HCT116 (cell line): ENCODE results near the gene FBXO47. TPM values are rescaled to one million over a fixed set of nuclear protein-coding genes. Genes with fewer than 3 reads are reported as not detected.

Experiments
- ATAC-seq: fragments of 200-7000 bp; cut with Tn5 transposase; 2 replicates; pipeline ENCODE4 v1.9.1; 2020; ENCODE audit warnings: mild to moderate bottlenecking, moderate library complexity
- BruUV-seq: library from RNA; stranded (reverse); fragments of 400-500 nt; replicated peaks from 2 replicates; lab custom pipeline; 2021; lab: Mats Ljungman, UMichigan
- CTCF ChIA-PET: fragments of 300-600 bp; sonication (Branson Sonifier 250); formaldehyde crosslinking; loops from one replicate; lab custom pipeline; 2021; ENCODE audit warnings: antibody characterized with exemption; lab: Charles Lee
- POLR2A ChIA-PET: fragments of 300-600, 350-600 bp; sonication (Branson Sonifier 250); formaldehyde crosslinking; loops from one replicate; lab custom pipeline; 2021; ENCODE audit warnings: antibody characterized with exemption; lab: Charles Lee
- RAD21 ChIA-PET, 2 experiments: fragments of 300-600 bp; sonication (Branson Sonifier 250); formaldehyde crosslinking; loops; one replicate each; lab custom pipeline; 2023; ENCODE audit warnings: low total read pairs in 2 of 2; ENCODE audit not compliant: uncharacterized antibody in 2 of 2, unreplicated experiment in 2 of 2, low non-redundant PET in 1 of 2; lab: Charles Lee
- DNase-seq: peaks from one replicate; pipeline ENCODE4 v3.0.0-alpha.2; 2010; ENCODE audit warnings: low read depth, low spot score
- H2AFZ ChIP-seq: fragments of 200-600 bp; shearing (Covaris generic), sonication (generic); 2 replicates; pipeline ENCODE4 v1.6.1; 2017; ENCODE audit warnings: low read depth, mixed run types, mixed read lengths, antibody characterized with exemption, low read length; ENCODE audit not compliant: poor library complexity, severe bottlenecking
- H3K27ac ChIP-seq: 2 replicates; pipeline ENCODE4 v1.5.1; 2012; ENCODE audit warnings: low read depth, low read length
- H3K27me3 ChIP-seq: fragments of 200-600 bp; sonication (generic); 2 replicates; pipeline ENCODE4 v1.6.1; 2016; ENCODE audit warnings: mixed run types, low read length, mixed read lengths; ENCODE audit not compliant: insufficient read depth
- H3K36me3 ChIP-seq, 2 experiments: fragments of 200-500 bp in 1 of 2; fragments of 200-600 bp in 1 of 2; sonication (Bioruptor generic) in 1 of 2; sonication (generic) in 1 of 2; 2 replicates each; pipeline versions ENCODE4 v1.5.1 to v1.6.1; 2014 to 2016; ENCODE audit warnings: low read length in 2 of 2, inconsistent platforms in 1 of 2, mixed read lengths in 1 of 2, mixed run types in 1 of 2; ENCODE audit not compliant: insufficient read depth in 2 of 2, control insufficient read depth in 1 of 2
- H3K4me1 ChIP-seq, 2 experiments: fragments of 200-600 bp in 1 of 2; sonication (generic) in 1 of 2; 2 replicates each; pipeline versions ENCODE4 v1.5.1 to v1.6.1; 2012 to 2017; ENCODE audit warnings: low read length in 2 of 2, inconsistent platforms in 1 of 2, mild to moderate bottlenecking in 1 of 2, mixed read lengths in 1 of 2, mixed run types in 1 of 2, moderate library complexity in 1 of 2; ENCODE audit not compliant: insufficient read depth in 2 of 2, control insufficient read depth in 1 of 2
- H3K4me2 ChIP-seq: fragments of 200-600 bp; sonication (generic); 2 replicates; pipeline ENCODE4 v1.6.1; 2017; ENCODE audit warnings: mixed run types, low read length, mixed read lengths
- H3K4me3 ChIP-seq, 2 experiments: fragments of 200-600 bp in 1 of 2; sonication (generic) in 1 of 2; replicated peaks in 1 of 2; 2 replicates each; pipeline ENCODE4 v1.5.1; 2011 to 2016; ENCODE audit warnings: low read length in 2 of 2, control low read depth in 1 of 2, low read depth in 1 of 2, mild to moderate bottlenecking in 1 of 2, mixed read lengths in 1 of 2, mixed run types in 1 of 2
- H3K79me2 ChIP-seq: fragments of 200-600 bp; sonication (generic); 2 replicates; pipeline ENCODE4 v1.6.1; 2017; ENCODE audit warnings: mild to moderate bottlenecking, mixed run types, low read length, moderate library complexity, mixed read lengths; ENCODE audit not compliant: insufficient read depth
- H3K9ac ChIP-seq: fragments of 200-600 bp; sonication (generic); 2 replicates; pipeline ENCODE4 v1.6.1; 2016; ENCODE audit warnings: low read length, mixed read lengths
- H3K9me2 ChIP-seq: fragments of 200-600 bp; sonication (generic), shearing (Covaris generic); 2 replicates; pipeline ENCODE4 v1.6.1; 2017; ENCODE audit warnings: mixed run types, mild to moderate bottlenecking, moderate library complexity; ENCODE audit not compliant: insufficient read depth
- H3K9me3 ChIP-seq, 2 experiments: fragments of 200-500 bp in 1 of 2; fragments of 200-600 bp in 1 of 2; sonication (Bioruptor generic) in 1 of 2; sonication (generic) in 1 of 2; 2 replicates each; pipeline ENCODE4 v1.6.1; 2014 to 2017; ENCODE audit warnings: low read length in 2 of 2, mixed read lengths in 2 of 2, inconsistent platforms in 1 of 2, low read depth in 1 of 2, mild to moderate bottlenecking in 1 of 2, mixed run types in 1 of 2, moderate library complexity in 1 of 2; ENCODE audit not compliant: control insufficient read depth in 1 of 2, insufficient read depth in 1 of 2
- H4K20me1 ChIP-seq: fragments of 200-600 bp; sonication (generic), shearing (Covaris generic); 2 replicates; pipeline ENCODE4 v1.6.1; 2017; ENCODE audit warnings: mixed run types, mild to moderate bottlenecking, moderate library complexity; ENCODE audit not compliant: insufficient read depth
- CBX3 ChIP-seq: IDR thresholded peaks from 2 replicates; pipeline ENCODE4 v1.6.1; 2012; ENCODE audit warnings: low read depth
- CTCF ChIP-seq, 3 experiments: fragments of 200-600 bp in 1 of 3; sonication (generic) in 1 of 3; IDR thresholded peaks in 2 of 3; conservative IDR thresholded peaks in 1 of 3; 2 replicates each; pipeline ENCODE4 v1.5.1; 2012 to 2017; ENCODE audit warnings: low read depth in 2 of 3, low read length in 2 of 3, antibody characterized with exemption in 1 of 3, borderline replicate concordance in 1 of 3, control low read depth in 1 of 3, mild to moderate bottlenecking in 1 of 3, mixed read lengths in 1 of 3, mixed run types in 1 of 3, moderate library complexity in 1 of 3; ENCODE audit not compliant: insufficient read depth in 1 of 3
- EZH2phosphoT487 ChIP-seq: fragments of 200-600 bp; IDR thresholded peaks from 2 replicates; pipeline ENCODE4 v1.6.1; 2018; ENCODE audit warnings: antibody characterized with exemption, borderline replicate concordance
- RAD21 ChIP-seq: IDR thresholded peaks from 2 replicates; pipeline ENCODE4 v1.6.1; 2012; ENCODE audit warnings: low read depth, mild to moderate bottlenecking
- intact Hi-C: fragments of 100-400 bp; cut with micrococcal nuclease; formaldehyde crosslinking; loops from 2 replicates; pipeline ENCODE4 v1.10.0; 2022
- total RNA-seq: library from RNA; stranded (reverse); gene quantifications from one replicate; pipeline ENCODE4 v1.2.1, GENCODE V29; 2021; ENCODE audit not compliant: unreplicated experiment
- TF ChIP-seq, protein P1 (sequence below): IDR thresholded peaks from 2 replicates; pipeline ENCODE4 v1.6.1; 2012; ENCODE audit warnings: low read depth
- TF ChIP-seq, protein P2 (sequence below): IDR thresholded peaks from 2 replicates; pipeline ENCODE4 v1.6.1; 2012

FBXO47 gene
- total RNA-seq, 1 experiment from 2014 or later = not detected

DNA sequence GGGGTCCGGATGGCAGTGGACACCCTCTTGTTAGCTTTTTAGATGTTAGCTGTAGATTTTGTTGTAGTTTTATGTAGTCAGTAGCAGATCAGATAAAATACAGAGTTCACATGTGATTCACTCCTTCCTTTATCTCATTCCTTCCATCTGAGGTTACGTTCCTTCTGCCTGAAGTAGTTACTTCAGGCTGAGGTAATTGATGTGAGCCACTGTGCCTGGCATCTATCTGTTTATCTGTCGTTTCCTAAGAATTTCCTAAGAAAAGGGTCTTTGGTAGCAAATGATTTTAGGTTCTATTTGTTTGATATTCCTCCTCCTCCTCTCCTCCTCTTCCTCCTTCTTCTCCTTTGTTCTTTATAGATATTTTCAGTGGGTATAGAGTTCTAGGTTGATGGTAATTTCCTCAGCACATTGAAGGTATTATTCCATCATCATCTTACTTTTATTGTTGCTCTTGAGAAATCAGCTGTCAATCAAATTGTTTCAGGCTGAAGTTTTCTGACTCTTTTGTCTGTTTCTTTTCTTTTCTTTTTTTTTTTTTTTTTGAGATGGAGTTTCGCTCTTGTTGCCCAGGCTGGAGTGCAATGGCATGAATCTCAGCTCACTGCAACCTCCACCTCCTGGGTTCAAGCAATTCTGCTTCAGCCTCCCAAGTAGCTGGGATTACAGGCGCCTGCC, 29.6 kb upstream of the FBXO47 start:
- no peaks in the 10 kb centered on the region for H3K79me2 ChIP-seq
- no peak overlapping the region for H3K4me3 ChIP-seq
- intact Hi-C loops = no loop called here
- H3K9me3 ChIP-seq = peaks cover 10 to 16% of the 10 kb centered on the region in 2 experiments; a peak in 3 of 4 replicates
- ChIA-PET RAD21 (no interaction called here), POLR2A (no interaction called here), CTCF (interaction anchor here (2.1 kb wide), 1 partner anchor 14 kb away, joined by 7 read pairs; no protein-coding TSS in a partner anchor)
- DNase-seq (no peak), ATAC-seq (no peak)
- no TSS peak for BruUV-seq
- no peak overlapping the region for H3K4me2 ChIP-seq
- no peaks in the 10 kb centered on the region for H3K9me2 ChIP-seq
- no peaks in the 10 kb centered on the region for H3K27me3 ChIP-seq
- H2AFZ ChIP-seq = no peak overlapping the region
- no peak overlapping the region for H3K9ac ChIP-seq
- no peaks in the 10 kb centered on the region for H3K36me3 ChIP-seq
- no peaks in the 10 kb centered on the region for H4K20me1 ChIP-seq
- H3K27ac ChIP-seq = no peak overlapping the region
- H3K4me1 ChIP-seq = peaks cover 4 to 8% of the 10 kb centered on the region in 2 experiments; a peak in 3 of 4 replicates
- peak; percentile 69; the same call in 1 of the 2 replicates for TF ChIP-seq CBX3
- TF ChIP-seq RAD21 = peak; percentile 13; the same call in 1 of the 2 replicates
- TF ChIP-seq, protein P1, sequence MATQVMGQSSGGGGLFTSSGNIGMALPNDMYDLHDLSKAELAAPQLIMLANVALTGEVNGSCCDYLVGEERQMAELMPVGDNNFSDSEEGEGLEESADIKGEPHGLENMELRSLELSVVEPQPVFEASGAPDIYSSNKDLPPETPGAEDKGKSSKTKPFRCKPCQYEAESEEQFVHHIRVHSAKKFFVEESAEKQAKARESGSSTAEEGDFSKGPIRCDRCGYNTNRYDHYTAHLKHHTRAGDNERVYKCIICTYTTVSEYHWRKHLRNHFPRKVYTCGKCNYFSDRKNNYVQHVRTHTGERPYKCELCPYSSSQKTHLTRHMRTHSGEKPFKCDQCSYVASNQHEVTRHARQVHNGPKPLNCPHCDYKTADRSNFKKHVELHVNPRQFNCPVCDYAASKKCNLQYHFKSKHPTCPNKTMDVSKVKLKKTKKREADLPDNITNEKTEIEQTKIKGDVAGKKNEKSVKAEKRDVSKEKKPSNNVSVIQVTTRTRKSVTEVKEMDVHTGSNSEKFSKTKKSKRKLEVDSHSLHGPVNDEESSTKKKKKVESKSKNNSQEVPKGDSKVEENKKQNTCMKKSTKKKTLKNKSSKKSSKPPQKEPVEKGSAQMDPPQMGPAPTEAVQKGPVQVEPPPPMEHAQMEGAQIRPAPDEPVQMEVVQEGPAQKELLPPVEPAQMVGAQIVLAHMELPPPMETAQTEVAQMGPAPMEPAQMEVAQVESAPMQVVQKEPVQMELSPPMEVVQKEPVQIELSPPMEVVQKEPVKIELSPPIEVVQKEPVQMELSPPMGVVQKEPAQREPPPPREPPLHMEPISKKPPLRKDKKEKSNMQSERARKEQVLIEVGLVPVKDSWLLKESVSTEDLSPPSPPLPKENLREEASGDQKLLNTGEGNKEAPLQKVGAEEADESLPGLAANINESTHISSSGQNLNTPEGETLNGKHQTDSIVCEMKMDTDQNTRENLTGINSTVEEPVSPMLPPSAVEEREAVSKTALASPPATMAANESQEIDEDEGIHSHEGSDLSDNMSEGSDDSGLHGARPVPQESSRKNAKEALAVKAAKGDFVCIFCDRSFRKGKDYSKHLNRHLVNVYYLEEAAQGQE = no peak
- TF ChIP-seq, protein P2, sequence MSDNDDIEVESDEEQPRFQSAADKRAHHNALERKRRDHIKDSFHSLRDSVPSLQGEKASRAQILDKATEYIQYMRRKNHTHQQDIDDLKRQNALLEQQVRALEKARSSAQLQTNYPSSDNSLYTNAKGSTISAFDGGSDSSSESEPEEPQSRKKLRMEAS = no peak
- TF ChIP-seq EZH2phosphoT487 = no peak
- TF ChIP-seq CTCF (IDR thresholded peaks at IDR 0.05 in 2 of 3, conservative IDR thresholded peaks at IDR 0.05 in 1 of 3; ENCODE audit: borderline replicate concordance in 1 of 3, insufficient read depth in 1 of 3, low read depth in 2 of 3, low read length in 2 of 3) = no peak
